ENCODE results near the gene AMN.

- no peak for TF ChIP-seq CTCF (IDR thresholded peaks at IDR 0.05)
- TF ChIP-seq POLR2AphosphoS5 (IDR thresholded peaks at IDR 0.05): no peak
Measured at GRCh38 chr14:102979406-102979805, 56.9 kb downstream of the AMN start.
